ENCODE measurements around the gene AURKAIP1. TPM values are rescaled to one million over a fixed set of nuclear protein-coding genes. Genes with fewer than 3 reads are reported as not detected.
A peak's percentile ranks its signal among the peaks of the same experiment; 100 is the strongest.

The AURKAIP1 gene
- 51.7 TPM for total RNA-seq

DNA sequence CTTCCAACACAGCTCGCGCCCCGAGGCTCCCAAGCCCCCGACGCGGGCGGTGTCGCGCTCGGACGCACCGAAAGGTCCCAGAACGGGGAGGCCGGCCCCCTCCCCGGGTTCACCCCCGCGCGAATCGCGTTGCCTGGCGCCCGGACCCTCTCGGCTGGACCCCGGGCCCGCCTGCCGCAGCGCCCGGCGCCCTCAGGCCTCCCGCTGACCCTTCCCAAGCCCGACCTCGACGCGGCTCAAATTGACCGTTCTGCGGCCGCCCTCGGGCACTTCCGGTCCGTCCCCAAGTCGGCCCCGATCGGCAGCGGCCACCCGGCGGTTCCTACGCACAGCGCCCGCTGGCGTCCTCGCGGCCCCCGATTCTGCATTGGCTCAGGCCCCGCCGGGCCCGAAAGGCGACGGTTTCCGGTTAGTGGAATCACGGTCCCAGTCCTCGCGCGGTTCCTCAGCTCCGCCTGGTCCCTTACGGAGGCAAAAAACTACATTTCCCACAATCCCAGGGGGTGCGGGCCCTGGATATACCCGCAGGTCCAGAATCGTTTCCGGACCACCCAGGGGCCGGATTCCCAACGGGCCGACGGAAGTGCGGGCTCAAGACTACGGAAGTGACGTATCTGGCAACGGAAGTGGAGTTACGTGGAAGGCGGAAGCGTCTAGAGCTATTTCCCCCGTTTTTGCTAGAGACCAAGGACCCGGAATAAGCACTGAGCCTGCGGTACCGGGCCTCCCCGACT, at the start of gene AURKAIP1:
AURKAIP1 (minus strand) TSS at position 279 of the 734 bp plus-strand sequence. CDS start 451 bp downstream, outside the sequence.
- H3K27ac ChIP-seq (ENCODE audit: low read depth, low read length) = peak within 1 kb of the TSS; percentile 95
- peaks cover 32 to 49% (median 42%) of the 10 kb centered on the region in 3 donors for H3K4me1 ChIP-seq (ENCODE audit: control insufficient read depth in 3 of 3, insufficient read depth in 3 of 3, low read length in 3 of 3)
- H3K27me3 ChIP-seq (ENCODE audit: control insufficient read depth in 3 of 3, insufficient read depth in 3 of 3, low read length in 3 of 3) = no peaks in the 10 kb centered on the region
- peak within 1 kb of the TSS; percentile 88 to 93 (median 90) for H3K4me3 ChIP-seq (ENCODE audit: low read length in 3 of 3)
- peaks cover 11 to 16% (median 13%) of the 10 kb centered on the region in 3 donors for H3K36me3 ChIP-seq (ENCODE audit: control insufficient read depth in 3 of 3, insufficient read depth in 3 of 3, low read length in 3 of 3)
- H3K9ac ChIP-seq (ENCODE audit: low read depth in 1 of 3, low read length in 3 of 3) = peak within 1 kb of the TSS; percentile 92 to 99 (median 98)
- H3K9me3 ChIP-seq (ENCODE audit: control insufficient read depth in 3 of 3, low read length in 3 of 3) = no peaks in the 10 kb centered on the region

DNA sequence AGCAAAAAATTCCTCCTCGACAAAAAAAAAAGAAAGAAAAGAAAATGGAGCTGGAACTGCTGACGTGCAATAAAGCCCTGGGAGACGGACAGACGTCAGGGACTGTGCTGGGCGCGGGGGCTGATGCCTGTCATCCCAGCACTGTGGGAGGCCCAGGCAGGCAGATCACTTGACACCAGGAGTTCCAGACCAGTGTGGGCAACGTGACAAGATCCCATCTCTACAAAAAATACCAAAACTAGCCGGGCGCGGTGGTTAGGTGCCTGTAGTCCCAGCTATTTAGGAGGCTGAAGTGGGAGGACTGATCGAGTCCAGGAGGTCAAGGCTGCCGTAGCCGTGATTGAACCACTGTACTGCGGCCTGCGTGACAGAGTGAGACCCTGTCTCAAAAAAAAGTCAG, 49.7 kb upstream of the AURKAIP1 start:
- Histone ChIP-seq H3K4me1 (ENCODE audit: control insufficient read depth in 3 of 3, insufficient read depth in 3 of 3, low read length in 3 of 3) (peaks cover 3 to 8% (median 4%) of the 10 kb centered on the region in 3 donors), H3K9me3 (ENCODE audit: control insufficient read depth in 3 of 3, low read length in 3 of 3) (no peaks in the 10 kb centered on the region), H3K36me3 (ENCODE audit: control insufficient read depth in 3 of 3, insufficient read depth in 3 of 3, low read length in 3 of 3) (no peaks in the 10 kb centered on the region), H3K27ac (ENCODE audit: low read depth, low read length) (no peak overlapping the region), H3K4me3 (ENCODE audit: low read length in 3 of 3) (no peak overlapping the region), H3K9ac (ENCODE audit: low read depth in 1 of 3, low read length in 3 of 3) (no peak overlapping the region), H3K27me3 (ENCODE audit: control insufficient read depth in 3 of 3, insufficient read depth in 3 of 3, low read length in 3 of 3) (peaks cover 0 to 19% (median 5%) of the 10 kb centered on the region in 3 donors)

DNA sequence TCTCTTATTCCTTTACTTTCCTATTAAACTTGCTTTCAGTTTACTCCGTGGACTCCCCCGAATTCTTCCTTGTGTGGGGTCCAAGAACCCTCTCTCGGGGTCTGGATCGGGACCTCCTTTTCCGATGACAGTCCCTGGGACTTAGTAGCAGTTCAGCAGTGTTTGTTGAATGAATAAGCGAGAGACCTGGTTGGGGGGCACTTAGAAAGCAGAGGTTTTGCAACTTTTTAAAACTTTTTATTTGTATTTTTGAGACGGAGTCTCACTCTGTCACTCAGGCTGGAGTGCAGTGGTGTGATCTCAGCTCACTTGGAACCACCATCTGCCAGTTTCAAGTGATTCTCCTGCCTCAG, 48.2 kb upstream of the AURKAIP1 start:
- Histone ChIP-seq H3K4me1 (ENCODE audit: control insufficient read depth in 3 of 3, insufficient read depth in 3 of 3, low read length in 3 of 3) (peaks cover 0 to 5% (median 2%) of the 10 kb centered on the region in 3 donors), H3K27me3 (ENCODE audit: control insufficient read depth in 3 of 3, insufficient read depth in 3 of 3, low read length in 3 of 3) (peaks cover 0 to 15% (median 2%) of the 10 kb centered on the region in 3 donors)

DNA sequence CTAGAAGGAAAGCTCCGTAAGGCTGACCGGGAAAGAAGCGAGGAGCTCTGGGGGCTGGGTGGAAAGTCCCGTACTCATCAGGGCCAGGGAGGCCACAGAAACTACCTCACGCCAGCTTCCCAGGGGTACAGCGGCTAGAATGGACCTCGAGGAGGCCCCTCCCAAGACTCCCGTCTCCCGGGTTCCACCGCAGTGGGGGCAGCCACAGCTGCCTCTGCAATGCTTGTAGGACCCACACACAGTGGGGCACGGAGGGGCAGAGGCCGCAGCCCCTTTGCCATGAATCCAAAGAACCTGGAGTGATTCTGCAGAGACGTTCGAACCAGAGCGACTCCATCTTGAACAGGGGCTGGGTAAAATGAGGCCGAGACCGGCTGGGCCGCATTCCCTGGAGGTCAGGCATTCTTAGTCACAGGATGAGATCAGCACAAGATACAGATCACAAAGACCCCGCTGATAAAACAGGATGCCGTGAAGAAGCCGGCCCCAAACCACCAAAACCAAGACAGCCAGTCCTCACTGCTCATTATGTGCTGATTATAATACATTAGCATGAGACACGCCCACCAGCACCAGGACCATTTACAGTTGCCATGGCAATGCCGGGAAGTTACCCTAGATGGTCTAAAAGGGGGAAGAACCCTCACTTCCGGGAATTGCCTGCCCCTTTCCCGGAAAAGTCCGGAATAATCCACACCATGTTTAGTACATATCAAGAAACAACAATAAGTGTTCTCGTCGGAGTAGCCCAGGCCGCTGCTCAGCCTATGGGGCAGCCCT, 47.6 kb upstream of the AURKAIP1 start:
- no peaks in the 10 kb centered on the region for H3K9me3 ChIP-seq (ENCODE audit: control insufficient read depth in 3 of 3, low read length in 3 of 3)
- peaks cover 0 to 5% (median 2%) of the 10 kb centered on the region in 3 donors for H3K4me1 ChIP-seq (ENCODE audit: control insufficient read depth in 3 of 3, insufficient read depth in 3 of 3, low read length in 3 of 3)
- H3K9ac ChIP-seq (ENCODE audit: low read depth in 1 of 3, low read length in 3 of 3) = no peak overlapping the region
- H3K4me3 ChIP-seq (ENCODE audit: low read length in 3 of 3) = no peak overlapping the region
- no peak overlapping the region for H3K27ac ChIP-seq (ENCODE audit: low read depth, low read length)
- H3K36me3 ChIP-seq (ENCODE audit: control insufficient read depth in 3 of 3, insufficient read depth in 3 of 3, low read length in 3 of 3) = no peaks in the 10 kb centered on the region
- peaks cover 0 to 13% (median 0%) of the 10 kb centered on the region in 3 donors for H3K27me3 ChIP-seq (ENCODE audit: control insufficient read depth in 3 of 3, insufficient read depth in 3 of 3, low read length in 3 of 3)

More for the DNA sequence above, 48.2 kb upstream of the AURKAIP1 start:
- no peak overlapping the region for H3K9ac ChIP-seq (ENCODE audit: low read depth in 1 of 3, low read length in 3 of 3)
- no peaks in the 10 kb centered on the region for H3K9me3 ChIP-seq (ENCODE audit: control insufficient read depth in 3 of 3, low read length in 3 of 3)
- H3K4me3 ChIP-seq (ENCODE audit: low read length in 3 of 3) = no peak overlapping the region
- H3K36me3 ChIP-seq (ENCODE audit: control insufficient read depth in 3 of 3, insufficient read depth in 3 of 3, low read length in 3 of 3) = no peaks in the 10 kb centered on the region
- no peak overlapping the region for H3K27ac ChIP-seq (ENCODE audit: low read depth, low read length)

- Histone ChIP-seq H3K9me3 (ENCODE audit: control insufficient read depth in 3 of 3, low read length in 3 of 3) (no peaks in the 10 kb centered on the region), H3K4me1 (ENCODE audit: control insufficient read depth in 3 of 3, insufficient read depth in 3 of 3, low read length in 3 of 3) (peaks cover 0 to 5% (median 2%) of the 10 kb centered on the region in 3 donors), H3K27me3 (ENCODE audit: control insufficient read depth in 3 of 3, insufficient read depth in 3 of 3, low read length in 3 of 3) (peaks cover 0 to 13% (median 0%) of the 10 kb centered on the region in 3 donors), H3K36me3 (ENCODE audit: control insufficient read depth in 3 of 3, insufficient read depth in 3 of 3, low read length in 3 of 3) (no peaks in the 10 kb centered on the region), H3K9ac (ENCODE audit: low read depth in 1 of 3, low read length in 3 of 3) (no peak overlapping the region), H3K4me3 (ENCODE audit: low read length in 3 of 3) (no peak overlapping the region), H3K27ac (ENCODE audit: low read depth, low read length) (no peak overlapping the region)
These were observed 47.0 kb upstream of the AURKAIP1 start for GRCh38 chr1:1421907-1422464.

DNA sequence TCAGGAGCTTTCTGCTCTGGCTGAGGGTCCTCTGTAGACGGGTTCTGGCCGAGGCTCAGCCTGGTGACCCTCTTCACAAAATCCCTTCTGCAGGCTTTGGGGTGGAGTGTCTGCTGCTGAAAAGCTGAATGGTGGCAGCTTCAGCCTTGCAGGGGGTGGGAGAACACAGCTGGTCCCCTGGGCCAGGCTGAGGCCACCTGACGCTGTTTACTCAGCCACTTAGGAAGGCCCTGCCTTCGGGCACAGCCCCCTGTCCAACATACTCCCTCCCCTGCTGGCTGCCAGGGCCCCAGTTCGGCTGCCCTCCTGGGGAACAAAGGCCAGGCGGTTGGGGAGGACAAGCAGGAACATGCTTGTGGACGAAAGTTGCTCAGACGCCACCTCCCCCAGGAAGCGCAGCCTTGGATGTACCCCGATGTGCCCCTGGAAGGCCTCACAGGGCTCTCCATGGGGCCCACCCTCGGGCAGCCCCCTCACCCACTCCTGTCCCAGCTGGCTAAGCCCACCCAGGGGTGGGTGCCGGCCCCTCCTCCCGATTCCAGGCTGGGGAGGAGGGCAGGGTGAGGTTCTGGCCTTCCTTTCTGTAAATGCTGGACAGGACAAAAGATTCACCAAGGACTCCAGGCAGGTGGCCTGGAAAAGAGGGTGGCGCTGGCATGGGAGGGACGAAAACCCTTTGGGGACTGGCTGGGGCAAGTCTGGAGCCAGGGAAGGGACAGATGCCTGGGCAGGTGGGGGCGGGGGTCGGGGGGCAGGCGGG, 46.3 kb upstream of the AURKAIP1 start, which contains the start of gene ANKRD65:
ANKRD65 (minus strand) TSS at position 130 of the 760 bp plus-strand sequence. CDS start 271 bp downstream, outside the sequence.
- peak within 1 kb of the TSS in 2 of 3 donors; percentile 20 to 49 for H3K4me3 ChIP-seq (ENCODE audit: low read length in 3 of 3)
- no peaks in the 10 kb centered on the region for H3K9me3 ChIP-seq (ENCODE audit: control insufficient read depth in 3 of 3, low read length in 3 of 3)
- peaks cover 0 to 5% (median 2%) of the 10 kb centered on the region in 3 donors for H3K4me1 ChIP-seq (ENCODE audit: control insufficient read depth in 3 of 3, insufficient read depth in 3 of 3, low read length in 3 of 3)
- peaks cover 0 to 13% (median 0%) of the 10 kb centered on the region in 3 donors for H3K27me3 ChIP-seq (ENCODE audit: control insufficient read depth in 3 of 3, insufficient read depth in 3 of 3, low read length in 3 of 3)
- peak within 1 kb of the TSS in 1 of 3 donors; percentile 68 for H3K9ac ChIP-seq (ENCODE audit: low read depth in 1 of 3, low read length in 3 of 3)
- H3K27ac ChIP-seq (ENCODE audit: low read depth, low read length) = no peak within 1 kb of the TSS
- H3K36me3 ChIP-seq (ENCODE audit: control insufficient read depth in 3 of 3, insufficient read depth in 3 of 3, low read length in 3 of 3) = no peaks in the 10 kb centered on the region

- Histone ChIP-seq H3K9ac (ENCODE audit: low read depth in 1 of 3, low read length in 3 of 3) (peak overlapping the region in 1 of 3 donors; percentile 25), H3K27me3 (ENCODE audit: control insufficient read depth in 3 of 3, insufficient read depth in 3 of 3, low read length in 3 of 3) (peaks cover 0 to 10% (median 0%) of the 10 kb centered on the region in 3 donors), H3K27ac (ENCODE audit: low read depth, low read length) (no peak overlapping the region), H3K4me1 (ENCODE audit: control insufficient read depth in 3 of 3, insufficient read depth in 3 of 3, low read length in 3 of 3) (peaks cover 0 to 5% (median 2%) of the 10 kb centered on the region in 3 donors), H3K36me3 (ENCODE audit: control insufficient read depth in 3 of 3, insufficient read depth in 3 of 3, low read length in 3 of 3) (no peaks in the 10 kb centered on the region), H3K9me3 (ENCODE audit: control insufficient read depth in 3 of 3, low read length in 3 of 3) (no peaks in the 10 kb centered on the region), H3K4me3 (ENCODE audit: low read length in 3 of 3) (no peak overlapping the region)
These were observed 45.7 kb upstream of the AURKAIP1 start for GRCh38 chr1:1420654-1421141.

DNA sequence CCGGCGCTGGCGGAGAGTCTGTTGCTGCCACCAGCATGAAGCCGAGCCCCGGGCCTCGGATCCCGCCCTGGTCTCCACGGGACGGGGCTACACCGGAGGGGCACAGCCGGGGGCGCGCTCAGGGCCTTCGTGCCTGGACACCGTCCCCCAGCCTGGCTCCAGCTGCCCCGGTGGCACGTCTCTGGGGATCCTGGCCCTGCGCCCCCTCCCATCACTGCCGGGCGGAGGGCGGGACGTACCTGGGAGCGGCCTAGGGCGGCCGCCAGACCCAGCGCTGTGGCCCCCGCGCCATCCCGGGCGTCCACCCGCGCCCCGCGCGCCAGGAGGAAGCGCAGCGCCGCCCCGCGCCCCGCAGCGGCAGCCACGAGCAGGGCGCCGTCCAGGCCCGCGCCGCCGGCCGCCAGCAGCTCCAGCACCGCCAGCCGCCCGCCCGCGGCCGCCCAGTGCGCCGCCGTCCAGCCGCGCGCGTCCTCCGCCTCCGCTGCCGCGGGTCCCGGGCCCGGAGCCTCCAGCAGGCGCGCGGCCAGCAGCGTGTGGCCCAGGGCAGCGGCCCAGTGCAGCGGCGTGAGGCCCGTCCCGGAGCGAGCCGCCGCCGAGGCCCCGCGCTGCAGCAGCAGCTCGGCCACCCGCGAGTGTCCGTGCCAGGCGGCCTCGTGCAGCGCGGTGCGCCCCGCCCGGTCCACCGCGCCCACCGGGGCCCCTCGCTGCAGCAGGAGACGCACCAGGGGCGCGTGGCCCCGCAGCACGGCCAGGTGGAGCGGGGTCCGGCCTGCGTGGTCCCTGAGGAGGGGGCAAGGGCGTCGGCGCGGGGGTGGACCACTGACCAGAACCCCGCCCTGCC, 45.0 kb upstream of the AURKAIP1 start:
- peak overlapping the region; percentile 23 to 52 (median 51) for H3K4me3 ChIP-seq (ENCODE audit: low read length in 3 of 3)
- peaks cover 0 to 10% (median 0%) of the 10 kb centered on the region in 3 donors for H3K27me3 ChIP-seq (ENCODE audit: control insufficient read depth in 3 of 3, insufficient read depth in 3 of 3, low read length in 3 of 3)
- peak overlapping the region in 2 of 3 donors; percentile 68 to 74 for H3K9ac ChIP-seq (ENCODE audit: low read depth in 1 of 3, low read length in 3 of 3)
- peaks cover 0 to 5% (median 2%) of the 10 kb centered on the region in 3 donors for H3K4me1 ChIP-seq (ENCODE audit: control insufficient read depth in 3 of 3, insufficient read depth in 3 of 3, low read length in 3 of 3)
- H3K36me3 ChIP-seq (ENCODE audit: control insufficient read depth in 3 of 3, insufficient read depth in 3 of 3, low read length in 3 of 3) = no peaks in the 10 kb centered on the region
- H3K27ac ChIP-seq (ENCODE audit: low read depth, low read length) = no peak overlapping the region
- no peaks in the 10 kb centered on the region for H3K9me3 ChIP-seq (ENCODE audit: control insufficient read depth in 3 of 3, low read length in 3 of 3)
